Psoas muscle (tissue), 8 donors: ENCODE results near the gene RPL32. TPM values are rescaled to one million over a fixed set of nuclear protein-coding genes. Genes with fewer than 3 reads are reported as not detected.

Experiments
- ATAC-seq, 4 donors: fragments of 200-7000 bp; cut with Tn5 transposase; one replicate each; pipeline ENCODE4 v1.9.1; 2020; ENCODE audit warnings: moderate library complexity in 3 of 4, mild to moderate bottlenecking in 2 of 4
- DNase-seq, 2 donors: peaks; one replicate each; pipeline ENCODE4 v3.0.0-alpha.2; 2020
- H3K27ac ChIP-seq: fragments of 200-600 bp; one replicate; pipeline ENCODE4 v1.8.0; 2022
- H3K27me3 ChIP-seq, 3 donors: fragments of 200-600 bp in 1 of 3; one replicate each; pipeline versions ENCODE4 v1.6.1 to v1.8.0; 2013 to 2022; ENCODE audit warnings: low read length in 2 of 3, mild to moderate bottlenecking in 2 of 3, moderate library complexity in 1 of 3; ENCODE audit not compliant: insufficient read depth in 3 of 3
- H3K36me3 ChIP-seq, 2 donors: fragments of 200-600 bp in 1 of 2; one replicate each; pipeline versions ENCODE4 v1.6.1 to v1.8.0; 2013 to 2022; ENCODE audit warnings: low read depth in 1 of 2, mild to moderate bottlenecking in 1 of 2, moderate library complexity in 1 of 2; ENCODE audit not compliant: insufficient read depth in 1 of 2
- H3K4me1 ChIP-seq: fragments of 200-600 bp; one replicate; pipeline ENCODE4 v1.8.0; 2022
- H3K4me3 ChIP-seq: fragments of 200-600 bp; one replicate; pipeline ENCODE4 v1.8.0; 2022; ENCODE audit warnings: mild to moderate bottlenecking
- H3K9me3 ChIP-seq: fragments of 200-600 bp; one replicate; pipeline ENCODE4 v1.8.0; 2022
- WGBS, 3 donors: extraction: QIAGEN DNeasy Blood & Tissue Kit; methylation state at CpG; one replicate each; pipeline versions ENCODE4 v1.1.6 to v1.1.7; 2013; 5-methylcytosine and 5-hydroxymethylcytosine counted together
- intact Hi-C, 2 donors: fragments of 100-400 bp; cut with DNase I; formaldehyde crosslinking; loops; one replicate each; pipeline versions ENCODE4 v1.11.0 to v1.14.2; 2022
- polyA plus RNA-seq, 3 donors: library from polyadenylated mRNA; stranded (reverse); fragments of 200-250 nt; gene quantifications; one replicate each; pipeline ENCODE4 v1.2.3, GENCODE V29; 2013
- total RNA-seq, 4 donors: library from RNA; stranded (reverse); fragmentation: NEBNext Ultra II Directional in 2 of 4; extraction: Animal tissue kit (Norgen Biotek cat#: 25700) in 2 of 4; gene quantifications; one replicate each; pipeline versions ENCODE4 v1.2.1 to v1.2.4, GENCODE V29; 2021 to 2023
- TF ChIP-seq, protein P1 (sequence below): fragments of 200-600 bp; IDR thresholded peaks from one replicate; pipeline ENCODE4 v1.8.0; 2022; ENCODE audit warnings: antibody characterized with exemption
- donor health status: healthy with polysubstance abuse.
- donor health status: DM: no; HTN: no; CAD: no; lungs with moderate emphysema.
- donor health status: Bipolar disorder and iron deficiency.
- donor health status: healthy.
- donor health status: DM: yes; HTN: yes; CAD: no.
- donor health status: DM: no; HTN: no; CAD: no.
- donor health status: DM: no; HTN: no; CAD: no.
- donor health status: DM: yes; HTN: yes; CAD: no.

The RPL32 gene
- total and polyA plus RNA-seq, 7 donors = 1,418 to 2,939 (median 1,919) TPM

DNA sequence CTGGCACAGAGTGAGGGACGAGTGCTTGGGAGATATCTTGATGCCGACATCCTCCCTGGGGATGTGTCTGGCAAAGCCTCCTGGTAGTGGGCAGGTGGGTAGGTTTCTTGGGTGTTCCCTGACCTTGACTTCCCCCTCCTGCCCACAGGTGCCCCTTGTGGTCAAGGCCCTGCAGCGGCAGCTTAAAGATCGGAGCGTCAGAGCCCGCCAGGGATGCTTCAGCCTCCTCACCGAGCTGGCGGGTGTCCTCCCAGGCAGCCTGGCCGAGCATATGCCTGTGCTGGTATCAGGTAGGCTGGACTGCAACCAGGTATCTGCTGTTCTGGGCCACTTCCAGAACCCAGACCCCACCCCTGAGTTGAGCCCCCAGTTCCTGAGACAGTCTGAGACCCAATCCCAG is 25.6 kb downstream of the RPL32 start:
- Histone ChIP-seq H3K36me3 (peaks cover 0 to 92% of the 10 kb centered on the region in 2 donors), H3K27ac (peak overlapping the region; percentile 36), H3K4me1 (peaks cover 20% of the 10 kb centered on the region), H3K9me3 (no peaks in the 10 kb centered on the region), H3K27me3 (no peaks in the 10 kb centered on the region), H3K4me3 (no peak overlapping the region)
- ATAC-seq (peak in 2 of 4 donors; percentile 18 to 22), DNase-seq (no peak)
- intact Hi-C loops = no loop called here
- TF ChIP-seq, protein P1, sequence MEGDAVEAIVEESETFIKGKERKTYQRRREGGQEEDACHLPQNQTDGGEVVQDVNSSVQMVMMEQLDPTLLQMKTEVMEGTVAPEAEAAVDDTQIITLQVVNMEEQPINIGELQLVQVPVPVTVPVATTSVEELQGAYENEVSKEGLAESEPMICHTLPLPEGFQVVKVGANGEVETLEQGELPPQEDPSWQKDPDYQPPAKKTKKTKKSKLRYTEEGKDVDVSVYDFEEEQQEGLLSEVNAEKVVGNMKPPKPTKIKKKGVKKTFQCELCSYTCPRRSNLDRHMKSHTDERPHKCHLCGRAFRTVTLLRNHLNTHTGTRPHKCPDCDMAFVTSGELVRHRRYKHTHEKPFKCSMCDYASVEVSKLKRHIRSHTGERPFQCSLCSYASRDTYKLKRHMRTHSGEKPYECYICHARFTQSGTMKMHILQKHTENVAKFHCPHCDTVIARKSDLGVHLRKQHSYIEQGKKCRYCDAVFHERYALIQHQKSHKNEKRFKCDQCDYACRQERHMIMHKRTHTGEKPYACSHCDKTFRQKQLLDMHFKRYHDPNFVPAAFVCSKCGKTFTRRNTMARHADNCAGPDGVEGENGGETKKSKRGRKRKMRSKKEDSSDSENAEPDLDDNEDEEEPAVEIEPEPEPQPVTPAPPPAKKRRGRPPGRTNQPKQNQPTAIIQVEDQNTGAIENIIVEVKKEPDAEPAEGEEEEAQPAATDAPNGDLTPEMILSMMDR = no peak
- WGBS, 3 donors = 52 to 72% (median 61%) methylated on average over 9 of the region's 9 CpGs

DNA sequence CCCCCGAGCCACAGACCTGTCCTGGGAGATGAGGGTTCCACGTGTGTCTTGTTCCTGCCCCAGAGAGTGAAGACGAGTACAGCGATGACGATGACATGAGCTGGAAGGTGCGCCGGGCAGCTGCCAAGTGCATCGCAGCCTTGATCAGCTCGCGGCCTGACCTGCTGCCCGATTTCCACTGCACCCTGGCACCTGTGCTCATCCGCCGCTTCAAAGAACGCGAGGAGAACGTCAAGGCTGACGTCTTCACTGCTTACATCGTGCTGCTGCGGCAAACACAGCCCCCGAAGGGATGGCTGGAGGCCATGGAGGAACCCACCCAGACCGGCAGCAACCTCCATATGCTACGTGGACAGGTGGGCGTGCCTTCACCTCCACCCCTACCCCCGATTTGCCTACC is 26.3 kb downstream of the RPL32 start:
- intact Hi-C loops = no loop called here
- DNase-seq = no peak
- Histone ChIP-seq H3K9me3 (no peaks in the 10 kb centered on the region), H3K4me1 (peaks cover 23% of the 10 kb centered on the region), H3K4me3 (no peak overlapping the region), H3K27me3 (no peaks in the 10 kb centered on the region), H3K27ac (peak overlapping the region; percentile 36), H3K36me3 (peaks cover 0 to 88% of the 10 kb centered on the region in 2 donors)
- TF ChIP-seq, protein P1 = no peak
- ATAC-seq = no peak
- 78 to 84% (median 84%) methylated on average over 24 of the region's 24 CpGs for WGBS, 3 donors

DNA sequence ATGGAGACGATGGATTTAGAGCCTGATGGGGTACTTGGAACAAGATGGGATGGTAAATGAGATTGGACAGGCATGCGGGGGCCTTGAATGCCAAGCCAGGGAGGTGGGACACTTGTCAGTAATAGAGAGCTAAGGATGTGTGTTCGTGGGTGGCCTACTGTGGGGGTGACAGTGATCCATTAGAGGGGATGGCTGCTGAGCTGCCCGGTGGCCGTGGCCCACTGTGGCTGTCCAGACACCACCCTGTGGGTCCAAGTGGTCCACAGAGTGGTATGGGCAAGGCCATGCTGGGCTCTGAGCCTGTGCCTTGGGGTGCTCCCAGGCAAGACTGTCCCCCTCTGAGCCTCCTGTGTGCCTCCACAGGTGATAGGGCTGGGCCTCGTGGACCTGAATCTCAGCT is 27.4 kb downstream of the RPL32 start:
- DNase-seq (no peak), ATAC-seq (no peak)
- Histone ChIP-seq H3K9me3 (no peaks in the 10 kb centered on the region), H3K36me3 (peaks cover 0 to 83% of the 10 kb centered on the region in 2 donors), H3K4me3 (no peak overlapping the region), H3K27ac (no peak overlapping the region), H3K27me3 (no peaks in the 10 kb centered on the region), H3K4me1 (peaks cover 34% of the 10 kb centered on the region)
- TF ChIP-seq, protein P1 = no peak
- intact Hi-C loops = no loop called here
- 79 to 91% (median 89%) methylated on average over 4 to 6 of the region's 6 CpGs for WGBS, 3 donors

DNA sequence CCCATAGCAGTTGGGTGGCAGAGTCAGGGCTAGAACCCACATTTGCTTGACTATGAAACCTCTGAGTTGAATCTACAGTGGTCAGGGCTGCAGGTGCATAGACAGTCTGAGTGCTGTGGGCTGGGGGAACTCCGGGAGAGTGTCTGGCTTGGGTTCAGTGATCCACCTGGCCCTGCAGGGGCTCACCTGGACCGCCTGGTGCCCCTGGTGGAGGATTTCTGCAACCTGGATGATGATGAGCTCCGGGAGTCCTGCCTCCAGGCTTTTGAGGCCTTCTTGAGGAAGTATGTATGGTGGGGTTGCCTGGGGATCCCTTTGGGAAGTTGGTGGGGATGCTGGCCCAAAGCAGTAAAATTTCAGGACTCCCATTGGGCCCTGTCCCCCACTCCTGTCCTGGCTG is 28.6 kb downstream of the RPL32 start:
- DNase-seq (no peak), ATAC-seq (no peak)
- 91 to 96% (median 92%) methylated on average over 3 of the region's 3 CpGs for WGBS, 3 donors
- Histone ChIP-seq H3K4me1 (peaks cover 32% of the 10 kb centered on the region), H3K36me3 (peaks cover under 1 to 82% of the 10 kb centered on the region in 2 donors), H3K9me3 (no peaks in the 10 kb centered on the region), H3K27me3 (no peaks in the 10 kb centered on the region), H3K4me3 (no peak overlapping the region), H3K27ac (no peak overlapping the region)
- intact Hi-C loops = no loop called here
- TF ChIP-seq, protein P1 = no peak

DNA sequence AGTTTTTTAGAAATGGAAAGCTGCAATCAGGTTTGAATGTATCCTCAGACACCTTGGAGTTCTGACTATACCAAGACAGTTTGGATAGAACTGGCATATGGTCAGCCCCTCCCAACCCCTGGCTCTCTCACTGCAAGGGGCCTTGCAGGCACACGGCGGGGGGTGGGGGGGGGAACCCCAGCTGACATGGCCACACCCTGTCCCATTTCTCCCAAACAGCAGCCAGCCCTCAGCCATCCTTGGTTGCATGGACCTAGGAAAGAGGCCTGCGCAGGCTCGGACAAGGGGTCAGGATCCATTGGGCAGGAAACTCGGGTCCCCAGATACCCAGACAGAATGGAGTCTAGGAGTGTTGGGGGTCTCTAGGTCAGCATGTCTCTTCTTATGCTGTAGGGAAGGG is 30.4 kb downstream of the RPL32 start:
- no peak for ATAC-seq
- WGBS, 3 donors = 73 to 75% (median 75%) methylated on average over 5 of the region's 5 CpGs
- H3K27ac ChIP-seq = no peak overlapping the region
- intact Hi-C loops = no loop called here
- no peaks in the 10 kb centered on the region for H3K9me3 ChIP-seq
- TF ChIP-seq, protein P1 = no peak
- peaks cover 3 to 82% of the 10 kb centered on the region in 2 donors for H3K36me3 ChIP-seq
- H3K4me1 ChIP-seq = peaks cover 29% of the 10 kb centered on the region
- no peak overlapping the region for H3K4me3 ChIP-seq
- H3K27me3 ChIP-seq = no peaks in the 10 kb centered on the region
- DNase-seq = no peak
